CD4-positive, alpha-beta T cell (primary cell): Measurements from ENCODE around the gene TRIM66. TPM values are rescaled to one million over a fixed set of nuclear protein-coding genes. Genes with fewer than 3 reads are reported as not detected.

ENCODE experiments used
- ATAC-seq: fragments of 200-7000 bp; cut with Tn5 transposase; one replicate; pipeline ENCODE4 v1.10.0; 2022; ENCODE audit warnings: mild to moderate bottlenecking; ENCODE audit not compliant: poor library complexity
- CTCF ChIA-PET: fragments of 350-600 bp; sonication (Branson Sonifier 250); formaldehyde crosslinking; loops from one replicate; lab custom pipeline; 2021; ENCODE audit warnings: antibody characterized with exemption, inconsistent platforms; lab: Charles Lee
- POLR2A ChIA-PET: fragments of 350-600 bp; sonication (Branson Sonifier 250); formaldehyde crosslinking; loops from one replicate; lab custom pipeline; 2021; ENCODE audit warnings: antibody characterized with exemption, inconsistent platforms; lab: Charles Lee
- DNase-seq, 14 experiments: peaks; one replicate each; pipeline ENCODE4 v3.0.0-alpha.2; 2013 to 2020; ENCODE audit warnings: mixed read lengths in 2 of 14
- H3K27ac ChIP-seq, 2 donors: one replicate each; pipeline versions ENCODE4 v1.5.1 to v1.7.0; 2013; ENCODE audit warnings: low read length in 2 of 2, low read depth in 1 of 2, mild to moderate bottlenecking in 1 of 2
- H3K27me3 ChIP-seq, 2 experiments: 1 replicate in 1 of 2; 2 replicates in 1 of 2; pipeline versions ENCODE4 v1.6.1 to v1.7.0; 2013; ENCODE audit warnings: low read length in 2 of 2, control low read depth in 1 of 2, mild to moderate bottlenecking in 1 of 2, moderate library complexity in 1 of 2; ENCODE audit not compliant: insufficient read depth in 2 of 2, control insufficient read depth in 1 of 2
- H3K36me3 ChIP-seq: one replicate; pipeline ENCODE4 v1.6.1; 2013; ENCODE audit warnings: low read length, control low read depth; ENCODE audit not compliant: insufficient read depth
- H3K4me1 ChIP-seq: one replicate; pipeline ENCODE4 v1.6.1; 2013; ENCODE audit warnings: low read length, control low read depth; ENCODE audit not compliant: insufficient read depth
- H3K4me3 ChIP-seq: one replicate; pipeline ENCODE4 v1.5.1; 2013; ENCODE audit warnings: mild to moderate bottlenecking, low read length, moderate library complexity
- H3K9me3 ChIP-seq, 2 experiments: 1 replicate in 1 of 2; 2 replicates in 1 of 2; pipeline versions ENCODE4 v1.6.1 to v1.7.0; 2013; ENCODE audit warnings: low read length in 2 of 2, mild to moderate bottlenecking in 2 of 2, control low read depth in 1 of 2, moderate library complexity in 1 of 2; ENCODE audit not compliant: control insufficient read depth in 1 of 2, insufficient read depth in 1 of 2
- H3K27ac Mint-ChIP-seq: one replicate; pipeline ENCODE4 v1.8.0; 2020; ENCODE audit warnings: mixed read lengths
- H3K27me3 Mint-ChIP-seq: one replicate; pipeline ENCODE4 v1.8.0; 2021; ENCODE audit warnings: mixed read lengths
- H3K36me3 Mint-ChIP-seq: one replicate; pipeline ENCODE4 v1.8.0; 2021; ENCODE audit warnings: low read depth, mixed read lengths
- H3K4me1 Mint-ChIP-seq: one replicate; pipeline ENCODE4 v1.8.0; 2021; ENCODE audit warnings: low read depth, mixed read lengths
- H3K4me3 Mint-ChIP-seq: one replicate; pipeline ENCODE4 v1.8.0; 2020; ENCODE audit warnings: mild to moderate bottlenecking, mixed read lengths
- H3K9me3 Mint-ChIP-seq: one replicate; pipeline ENCODE4 v1.8.0; 2020; ENCODE audit warnings: mixed read lengths
- CTCF ChIP-seq: fragments of 200-600 bp; IDR thresholded peaks from one replicate; pipeline ENCODE4 v1.8.0; 2022; ENCODE audit warnings: antibody characterized with exemption, mild to moderate bottlenecking
- intact Hi-C, 2 experiments: fragments of 100-400 bp; cut with DNase I in 1 of 2; cut with micrococcal nuclease in 1 of 2; formaldehyde crosslinking; loops; one replicate each; pipeline versions ENCODE4 v1.15.1 to v1.9.0; 2023 to 2025; cut with DNase I, micrococcal nuclease
- total RNA-seq, 174 experiments: library from RNA in 2 of 174; stranded (reverse) in 2 of 174; gene quantifications; one replicate each; pipeline ENCODE4 v1.2.3 and lab custom pipeline; 2021 to 2026

TRIM66 gene
- total RNA-seq, 2 experiments from 2014 or later = 6.8 to 9.8 TPM

GRCh38 chr11:8685306-8685705 lies 2.8 kb upstream of the TRIM66 start:
- intact Hi-C loops = loop anchor here (5.0 to 10.0 kb wide), 8 partner anchors 319 to 1859 kb away; partner anchors contain the start of genes ADM (in 1 of the 2), AMPD3 (in 1 of the 2), IPO7 (in 1 of the 2) and NRIP3 (in 1 of the 2)
- Histone ChIP-seq H3K4me3 (no peak overlapping the region), H3K36me3 (peaks cover 35% of the 10 kb centered on the region), H3K27me3 (no peaks in the 10 kb centered on the region), H3K4me1 (peaks cover 41% of the 10 kb centered on the region), H3K9me3 (no peaks in the 10 kb centered on the region), H3K27ac (no peak overlapping the region)
- POLR2A ChIA-PET = no interaction called here
- Mint-ChIP-seq H3K27me3 (no peaks in the 10 kb centered on the region), H3K27ac (peak overlapping the region; percentile 99), H3K4me3 (peak overlapping the region; percentile 99), H3K9me3 (no peaks in the 10 kb centered on the region), H3K36me3 (peaks cover 85% of the 10 kb centered on the region), H3K4me1 (peaks cover 71% of the 10 kb centered on the region)
- no peak for TF ChIP-seq CTCF
- CTCF ChIA-PET = no interaction called here
- ATAC-seq (no peak), DNase-seq (no peak)

- Mint-ChIP-seq H3K4me1 (peaks cover 70% of the 10 kb centered on the region), H3K27ac (peak overlapping the region; percentile 99)
Measured at GRCh38 chr11:8684600-8685290, 2.3 kb upstream of the TRIM66 start.

More at GRCh38 chr11:8684600-8685290, 2.3 kb upstream of the TRIM66 start:
- Histone ChIP-seq H3K9me3 (no peaks in the 10 kb centered on the region), H3K4me3 (no peak overlapping the region), H3K36me3 (peaks cover 35% of the 10 kb centered on the region), H3K4me1 (peaks cover 41% of the 10 kb centered on the region), H3K27me3 (no peaks in the 10 kb centered on the region), H3K27ac (peak overlapping the region; percentile 43 to 96)
- intact Hi-C loops = loop anchor here (5.0 to 10.0 kb wide), 10 partner anchors 228 to 1860 kb away; partner anchors contain the start of genes ADM (in 1 of the 2), AKIP1 (in 1 of the 2), AMPD3 (in 1 of the 2) and IPO7 (in 1 of the 2)
- DNase-seq (no peak), ATAC-seq (no peak)
- Mint-ChIP-seq H3K27me3 (no peaks in the 10 kb centered on the region), H3K9me3 (no peaks in the 10 kb centered on the region), H3K36me3 (peaks cover 91% of the 10 kb centered on the region), H3K4me3 (peak overlapping the region; percentile 99)
- POLR2A ChIA-PET = no interaction called here
- CTCF ChIA-PET = no interaction called here
- no peak for TF ChIP-seq CTCF
